T-helper 9 cell (primary cell): ENCODE measurements around the gene RREB1.
A peak's percentile ranks its signal among the peaks of the same experiment; 100 is the strongest.

Experiments used
- DNase-seq: peaks from one replicate; pipeline ENCODE4 v3.0.0-alpha.2; 2020

RREB1 gene

GRCh38 chr6:7124636-7125035 is 16.9 kb downstream of the RREB1 start:
- DNase-seq = no peak

- no peak for DNase-seq
These were observed 17.5 kb downstream of the RREB1 start for GRCh38 chr6:7125290-7125689.

- DNase-seq = no peak
These were observed 19.0 kb downstream of the RREB1 start for GRCh38 chr6:7126754-7127153.

GRCh38 chr6:7127680-7128079 is 19.9 kb downstream of the RREB1 start:
- DNase-seq = no peak

- no peak for DNase-seq
These were observed 21.6 kb downstream of the RREB1 start for GRCh38 chr6:7129360-7129759.

- DNase-seq = no peak
These were observed 22.2 kb downstream of the RREB1 start for GRCh38 chr6:7129784-7130569.

GRCh38 chr6:7131390-7131789 is 23.6 kb downstream of the RREB1 start:
- no peak for DNase-seq

GRCh38 chr6:7132398-7133035 is 24.8 kb downstream of the RREB1 start:
- DNase-seq = no peak

- DNase-seq = no peak
These were observed 27.4 kb downstream of the RREB1 start for GRCh38 chr6:7134999-7135745.

- no peak for DNase-seq
These were observed 28.0 kb downstream of the RREB1 start for GRCh38 chr6:7135755-7136154.

GRCh38 chr6:7136859-7137334 is 29.1 kb downstream of the RREB1 start:
- DNase-seq = no peak

GRCh38 chr6:7137335-7138045 is 29.7 kb downstream of the RREB1 start:
- peak; percentile 47 for DNase-seq

- no peak for DNase-seq
These were observed 30.3 kb downstream of the RREB1 start for GRCh38 chr6:7138046-7138531.

- DNase-seq = no peak
These were observed 31.2 kb downstream of the RREB1 start for GRCh38 chr6:7138921-7139358.

- DNase-seq = no peak
These were observed 32.2 kb downstream of the RREB1 start for GRCh38 chr6:7139835-7140470.

GRCh38 chr6:7140631-7141378 is 33.0 kb downstream of the RREB1 start:
- DNase-seq = peak; percentile 73

- no peak for DNase-seq
These were observed 34.6 kb downstream of the RREB1 start for GRCh38 chr6:7142228-7142801.

- DNase-seq = no peak
These were observed 35.2 kb downstream of the RREB1 start for GRCh38 chr6:7142918-7143475.

GRCh38 chr6:7143476-7143974 is 35.8 kb downstream of the RREB1 start:
- DNase-seq = no peak

- DNase-seq = no peak
These were observed 37.3 kb downstream of the RREB1 start for GRCh38 chr6:7144872-7145584.
